K562 (cell line): ENCODE measurements around the gene FOXL2NB. TPM values are rescaled to one million over a fixed set of nuclear protein-coding genes. Genes with fewer than 3 reads are reported as not detected.
A peak's percentile ranks its signal among the peaks of the same experiment; 100 is the strongest.

ENCODE experiments used
- DMBX1 ChIP-seq: fragments of 250-450 bp; sonication (Bioruptor Pico); IDR thresholded peaks from 2 replicates; pipeline ENCODE4 v1.8.0; 2022; ENCODE audit warnings: inconsistent platforms, mild to moderate bottlenecking, moderate library complexity, borderline replicate concordance
- DPF2 ChIP-seq: fragments of 450-650 bp; IDR thresholded peaks from 2 replicates; pipeline ENCODE4 v1.6.1; 2016
- ELK3 ChIP-seq: fragments of 450-650 bp; formaldehyde crosslinking; IDR thresholded peaks from 2 replicates; pipeline ENCODE4 v1.4.0; 2020; ENCODE audit warnings: mild to moderate bottlenecking
- JUND ChIP-seq, 2 experiments: IDR thresholded peaks; 2 replicates in 1 of 2; 3 replicates in 1 of 2; pipeline ENCODE4 v1.6.1; 2011; ENCODE audit warnings: borderline replicate concordance in 2 of 2, low read depth in 2 of 2, low read length in 2 of 2, improper control_type of control experiment in 1 of 2, missing biosample characterization in 1 of 2, missing genetic modification characterization in 1 of 2, missing genetic modification reagents in 1 of 2
- MLLT1 ChIP-seq, 2 experiments: fragments of 450-650 bp; IDR thresholded peaks; 2 replicates each; pipeline ENCODE4 v1.6.1; 2016
- RCOR1 ChIP-seq, 2 experiments: IDR thresholded peaks; 2 replicates each; pipeline ENCODE4 v1.6.1; 2012; ENCODE audit warnings: low read depth in 2 of 2, low read length in 2 of 2, borderline replicate concordance in 1 of 2, improper control_type of control experiment in 1 of 2
- ZNF318 ChIP-seq, 2 experiments: fragments of 450-650 bp; IDR thresholded peaks; 2 replicates each; pipeline ENCODE4 v1.6.1; 2016; ENCODE audit warnings: mild to moderate bottlenecking in 2 of 2, borderline replicate concordance in 1 of 2, low read depth in 1 of 2, moderate library complexity in 1 of 2
- ZNF398 ChIP-seq: fragments of 250-450 bp; sonication (Bioruptor Pico); IDR thresholded peaks from 2 replicates; pipeline ENCODE4 v1.8.0; 2021; ENCODE audit warnings: moderate library complexity, mild to moderate bottlenecking, inconsistent platforms
- polyA plus RNA-seq, 8 experiments: library from polyadenylated mRNA; depleted of rRNA in 4 of 8; stranded (reverse) in 5 of 8; unstranded in 3 of 8; fragments of >200 nt; fragmentation: Nextera tagmentation in 2 of 8; fragmentation: Illumina TruSeq in 1 of 8; extraction: Ambion mirVana in 2 of 8; extraction: Trizol in 1 of 8; gene quantifications; 2 replicates each; pipeline versions ENCODE4 v1.2.1 to v1.2.3, GENCODE V29; 2011 to 2014; ENCODE audit warnings: inconsistent platforms in 1 of 8, missing spikeins in 1 of 8
- total RNA-seq, 7 experiments: library from RNA; depleted of rRNA in 6 of 7; stranded (reverse); fragments of >200 nt in 6 of 7; fragmentation: Illumina TruSeq in 2 of 7; extraction: Trizol in 2 of 7; gene quantifications; 2 replicates each; pipeline versions ENCODE4 v1.2.1 to v1.2.3, GENCODE V29; 2011 to 2021; ENCODE audit warnings: low replicate concordance in 1 of 7
- TF ChIP-seq, protein P1 (sequence below): fragments of 450-650 bp; formaldehyde crosslinking; IDR thresholded peaks from 2 replicates; pipeline ENCODE4 v1.4.0; 2020; ENCODE audit warnings: mild to moderate bottlenecking, moderate library complexity

FOXL2NB gene
- total and polyA plus RNA-seq, 9 of the 15 experiments (the other 6 are each of a cell fraction or from before 2014, with no cell fraction given), result 0.71 to 17.4 (median 9.0) TPM

DNA sequence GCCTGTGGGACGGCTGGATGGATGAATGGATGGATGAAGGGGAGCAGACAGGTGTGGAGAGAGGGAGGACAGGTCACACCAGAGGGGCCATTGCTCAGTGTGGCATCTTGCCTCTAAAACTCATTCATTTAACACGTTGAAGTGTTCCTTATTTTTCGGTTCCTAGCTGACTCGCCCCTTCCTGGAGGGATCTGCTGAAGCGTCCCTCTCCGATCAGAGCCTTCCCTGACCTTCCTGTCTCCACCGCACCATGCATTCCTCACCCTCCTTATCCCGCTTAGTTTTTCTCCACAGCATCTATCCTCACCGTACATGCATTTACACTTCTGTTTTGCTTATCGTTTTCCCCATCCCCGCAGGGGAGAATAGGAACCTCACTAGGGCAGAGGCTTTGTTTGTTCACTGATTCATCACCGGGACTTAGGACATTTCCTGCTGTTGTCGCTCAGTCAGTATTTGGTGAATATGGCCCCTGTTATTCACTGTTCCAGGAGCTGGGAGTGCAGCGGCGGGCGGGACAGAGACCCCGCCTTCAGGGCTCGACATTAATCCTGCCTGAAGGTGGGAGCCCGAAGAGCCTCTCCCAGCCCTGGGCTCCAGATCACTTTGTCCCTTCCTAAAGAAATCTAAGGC lies 32.0 kb upstream of the FOXL2NB start (continued):
- TF ChIP-seq, protein P1, sequence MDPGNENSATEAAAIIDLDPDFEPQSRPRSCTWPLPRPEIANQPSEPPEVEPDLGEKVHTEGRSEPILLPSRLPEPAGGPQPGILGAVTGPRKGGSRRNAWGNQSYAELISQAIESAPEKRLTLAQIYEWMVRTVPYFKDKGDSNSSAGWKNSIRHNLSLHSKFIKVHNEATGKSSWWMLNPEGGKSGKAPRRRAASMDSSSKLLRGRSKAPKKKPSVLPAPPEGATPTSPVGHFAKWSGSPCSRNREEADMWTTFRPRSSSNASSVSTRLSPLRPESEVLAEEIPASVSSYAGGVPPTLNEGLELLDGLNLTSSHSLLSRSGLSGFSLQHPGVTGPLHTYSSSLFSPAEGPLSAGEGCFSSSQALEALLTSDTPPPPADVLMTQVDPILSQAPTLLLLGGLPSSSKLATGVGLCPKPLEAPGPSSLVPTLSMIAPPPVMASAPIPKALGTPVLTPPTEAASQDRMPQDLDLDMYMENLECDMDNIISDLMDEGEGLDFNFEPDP (CRISPR knock-in tag), result no peak
- no peak for TF ChIP-seq ZNF318 (IDR thresholded peaks at IDR 0.05; ENCODE audit: borderline replicate concordance in 1 of 2, low read depth in 1 of 2)
- TF ChIP-seq MLLT1 (IDR thresholded peaks at IDR 0.05), result peak; percentile 54 to 66; a peak in 3 of 4 replicates
- TF ChIP-seq DPF2, result peak; percentile 84
- no peak for TF ChIP-seq ELK3 (CRISPR knock-in tag)
- TF ChIP-seq RCOR1 (IDR thresholded peaks at IDR 0.05; ENCODE audit: borderline replicate concordance in 1 of 2, low read depth in 2 of 2, low read length in 2 of 2), result peak in 1 of 2 experiments; percentile 76; a peak in 2 of 4 replicates
- TF ChIP-seq JUND (IDR thresholded peaks at IDR 0.05; ENCODE audit: borderline replicate concordance, low read depth, low read length), result peak; percentile 80
- peak; percentile 76; the same call in 1 of the 3 replicates for TF ChIP-seq JUND (tag; IDR thresholded peaks at IDR 0.05; ENCODE audit: borderline replicate concordance, low read depth, low read length)
- no peak for TF ChIP-seq ZNF398
- TF ChIP-seq DMBX1 (CRISPR knock-in tag), result peak; percentile 72; the same call in 1 of the 2 replicates
